Naive thymus-derived CD4-positive, alpha-beta T cell (primary cell): ENCODE results near the gene KCTD1. TPM values are rescaled to one million over a fixed set of nuclear protein-coding genes. Genes with fewer than 3 reads are reported as not detected.

ENCODE experiments used
- ATAC-seq: fragments of 150-1000 bp; cut with Tn5 transposase; 2 replicates; pipeline ENCODE4 v1.10.0; 2021; ENCODE audit warnings: mild to moderate bottlenecking, moderate library complexity
- CTCF ChIA-PET: fragments of 350-600 bp; sonication (Branson Sonifier 250); formaldehyde crosslinking; loops from one replicate; lab custom pipeline; 2021; ENCODE audit warnings: antibody characterized with exemption; lab: Charles Lee
- POLR2A ChIA-PET: fragments of 350-600 bp; sonication (Branson Sonifier 250); formaldehyde crosslinking; loops from one replicate; lab custom pipeline; 2021; ENCODE audit warnings: antibody characterized with exemption, inconsistent platforms; lab: Charles Lee
- DNase-seq, 9 donors: peaks; one replicate each; pipeline versions ENCODE4 v3.0.0 to v3.0.0-alpha.2; 2020 to 2022; ENCODE audit warnings: mixed read lengths in 1 of 9
- H3K27ac ChIP-seq: one replicate; pipeline ENCODE4 v1.7.0; 2013; ENCODE audit warnings: mild to moderate bottlenecking, low read depth, low read length, moderate library complexity
- H3K27me3 ChIP-seq, 2 donors: one replicate each; pipeline ENCODE4 v1.7.0; 2013; ENCODE audit warnings: low read length in 2 of 2, mild to moderate bottlenecking in 2 of 2, moderate library complexity in 2 of 2; ENCODE audit not compliant: control insufficient read depth in 2 of 2, insufficient read depth in 2 of 2
- H3K36me3 ChIP-seq, 3 experiments: 1 replicate in 2 of 3; 2 replicates in 1 of 3; pipeline ENCODE4 v1.7.0; 2013; ENCODE audit warnings: low read length in 3 of 3, mild to moderate bottlenecking in 3 of 3, moderate library complexity in 1 of 3; ENCODE audit not compliant: insufficient read depth in 3 of 3, control insufficient read depth in 2 of 3
- H3K4me1 ChIP-seq, 2 donors: one replicate each; pipeline ENCODE4 v1.7.0; 2013; ENCODE audit warnings: low read length in 2 of 2, mild to moderate bottlenecking in 2 of 2, moderate library complexity in 1 of 2; ENCODE audit not compliant: control insufficient read depth in 2 of 2, insufficient read depth in 2 of 2
- H3K4me3 ChIP-seq: 2 replicates; pipeline ENCODE4 v1.7.0; 2013; ENCODE audit warnings: mild to moderate bottlenecking, low read length
- H3K9me3 ChIP-seq, 3 experiments: 1 replicate in 2 of 3; 2 replicates in 1 of 3; pipeline ENCODE4 v1.7.0; 2013; ENCODE audit warnings: low read length in 3 of 3; ENCODE audit not compliant: control insufficient read depth in 2 of 3
- H3K27ac Mint-ChIP-seq, 9 donors: one replicate each; pipeline ENCODE4 v1.8.0; 2020 to 2022; ENCODE audit warnings: mixed read lengths in 9 of 9, mild to moderate bottlenecking in 8 of 9, moderate library complexity in 5 of 9, inconsistent platforms in 2 of 9
- H3K27me3 Mint-ChIP-seq, 5 donors: one replicate each; pipeline ENCODE4 v1.8.0; 2021 to 2022; ENCODE audit warnings: mixed read lengths in 5 of 5, mild to moderate bottlenecking in 1 of 5
- H3K36me3 Mint-ChIP-seq, 5 donors: one replicate each; pipeline ENCODE4 v1.8.0; 2020 to 2022; ENCODE audit warnings: mixed read lengths in 5 of 5, mild to moderate bottlenecking in 3 of 5, inconsistent platforms in 1 of 5
- H3K4me1 Mint-ChIP-seq, 7 donors: one replicate each; pipeline ENCODE4 v1.8.0; 2020 to 2022; ENCODE audit warnings: mixed read lengths in 7 of 7, mild to moderate bottlenecking in 3 of 7, inconsistent platforms in 1 of 7
- H3K4me3 Mint-ChIP-seq, 10 donors: one replicate each; pipeline ENCODE4 v1.8.0; 2020 to 2022; ENCODE audit warnings: mild to moderate bottlenecking in 10 of 10, mixed read lengths in 10 of 10, moderate library complexity in 6 of 10, inconsistent platforms in 2 of 10
- H3K9me3 Mint-ChIP-seq, 11 donors: one replicate each; pipeline ENCODE4 v1.8.0; 2020 to 2022; ENCODE audit warnings: mixed read lengths in 11 of 11, mild to moderate bottlenecking in 4 of 11, inconsistent platforms in 1 of 11, moderate library complexity in 1 of 11
- intact Hi-C, 2 donors: fragments of 100-400 bp; cut with micrococcal nuclease; formaldehyde crosslinking; loops; one replicate each; pipeline ENCODE4 v1.15.1; 2023
- polyA plus RNA-seq, 2 donors: library from polyadenylated mRNA; unstranded; fragments of 300-500 nt; fragmentation: Illumina TruSeq; gene quantifications; one replicate each; pipeline ENCODE4 v1.2.3, GENCODE V29; 2021
- total RNA-seq, 6 experiments: library from RNA in 5 of 6; stranded (reverse) in 5 of 6; gene quantifications; 1 replicate in 5 of 6; 2 replicates in 1 of 6; pipeline ENCODE4 v1.2.3 and lab custom pipeline; 2021 to 2026

KCTD1 gene
- total and polyA plus RNA-seq, 7 experiments from 2014 or later: 0.19 to 4.5 (median 2.4) TPM

- no peak overlapping the region for H3K27ac Mint-ChIP-seq
- no peak for ATAC-seq
- no peak for DNase-seq
- H3K36me3 ChIP-seq: no peaks in the 10 kb centered on the region
- peaks cover 0 to 11% (median 0%) of the 10 kb centered on the region in 5 donors for H3K36me3 Mint-ChIP-seq
- no peaks in the 10 kb centered on the region for H3K9me3 ChIP-seq
- no peak overlapping the region for H3K4me3 Mint-ChIP-seq
- CTCF ChIA-PET: no interaction called here
- H3K9me3 Mint-ChIP-seq: no peaks in the 10 kb centered on the region
- H3K27ac ChIP-seq: no peak overlapping the region
- intact Hi-C loops: no loop called here
- POLR2A ChIA-PET: no interaction called here
- no peak overlapping the region for H3K4me3 ChIP-seq
- H3K4me1 Mint-ChIP-seq: peaks cover 0 to under 1% (median 0%) of the 10 kb centered on the region in 7 donors
- peaks cover 0 to 11% (median 6%) of the 10 kb centered on the region in 5 donors for H3K27me3 Mint-ChIP-seq
- H3K4me1 ChIP-seq: no peaks in the 10 kb centered on the region
- no peaks in the 10 kb centered on the region for H3K27me3 ChIP-seq
These were observed 94.9 kb downstream of the KCTD1 start for GRCh38 chr18:26453386-26453901.

- H3K4me3 ChIP-seq: no peak overlapping the region
- no peaks in the 10 kb centered on the region for H3K9me3 ChIP-seq
- H3K9me3 Mint-ChIP-seq: peaks cover 0 to 2% (median 0%) of the 10 kb centered on the region in 11 donors
- no peak for DNase-seq
- H3K4me3 Mint-ChIP-seq: no peak overlapping the region
- H3K27me3 Mint-ChIP-seq: peaks cover 6 to 27% (median 17%) of the 10 kb centered on the region in 5 donors
- H3K27ac ChIP-seq: no peak overlapping the region
- H3K27me3 ChIP-seq: no peaks in the 10 kb centered on the region
- intact Hi-C loops: no loop called here
- ChIA-PET POLR2A (no interaction called here), CTCF (no interaction called here)
- H3K36me3 Mint-ChIP-seq: peaks cover 0 to 9% (median 0%) of the 10 kb centered on the region in 5 donors
- H3K4me1 Mint-ChIP-seq: no peaks in the 10 kb centered on the region
- no peak overlapping the region for H3K27ac Mint-ChIP-seq
- H3K4me1 ChIP-seq: no peaks in the 10 kb centered on the region
- H3K36me3 ChIP-seq: no peaks in the 10 kb centered on the region
- no peak for ATAC-seq
These were observed 97.2 kb downstream of the KCTD1 start for GRCh38 chr18:26450989-26451682.

GRCh38 chr18:26448714-26449159 is 99.6 kb downstream of the KCTD1 start:
- Mint-ChIP-seq H3K27me3 (peaks cover 18 to 35% (median 29%) of the 10 kb centered on the region in 5 donors), H3K27ac (no peak overlapping the region), H3K9me3 (peaks cover 0 to 5% (median 0%) of the 10 kb centered on the region in 11 donors), H3K4me1 (no peaks in the 10 kb centered on the region), H3K4me3 (no peak overlapping the region), H3K36me3 (peaks cover 0 to 3% (median 0%) of the 10 kb centered on the region in 5 donors)
- POLR2A ChIA-PET: no interaction called here
- ATAC-seq (no peak), DNase-seq (no peak)
- no peaks in the 10 kb centered on the region for H3K4me1 ChIP-seq
- intact Hi-C loops: no loop called here
- no peak overlapping the region for H3K27ac ChIP-seq
- CTCF ChIA-PET: interaction anchor here (0.6 kb wide), 1 partner anchor 369 kb away, joined by 6 read pairs; no protein-coding TSS in a partner anchor
- H3K9me3 ChIP-seq: no peaks in the 10 kb centered on the region
- no peak overlapping the region for H3K4me3 ChIP-seq
- H3K36me3 ChIP-seq: no peaks in the 10 kb centered on the region
- H3K27me3 ChIP-seq: peaks cover 0 to 2% of the 10 kb centered on the region in 2 donors

- Histone ChIP-seq H3K36me3 (no peaks in the 10 kb centered on the region), H3K4me1 (no peaks in the 10 kb centered on the region), H3K27ac (no peak overlapping the region), H3K4me3 (no peak overlapping the region), H3K9me3 (no peaks in the 10 kb centered on the region), H3K27me3 (peaks cover 0 to 2% of the 10 kb centered on the region in 2 donors)
- Mint-ChIP-seq H3K36me3 (peaks cover 0 to 3% (median 0%) of the 10 kb centered on the region in 5 donors), H3K4me3 (no peak overlapping the region), H3K27me3 (peaks cover 22 to 38% (median 28%) of the 10 kb centered on the region in 5 donors), H3K9me3 (peaks cover 0 to 5% (median 0%) of the 10 kb centered on the region in 11 donors), H3K4me1 (no peaks in the 10 kb centered on the region), H3K27ac (no peak overlapping the region)
- POLR2A ChIA-PET: no interaction called here
- ATAC-seq (no peak), DNase-seq (no peak)
- CTCF ChIA-PET: no interaction called here
- intact Hi-C loops: no loop called here
These were observed 104.5 kb downstream of the KCTD1 start for GRCh38 chr18:26443853-26444252.

GRCh38 chr18:26442126-26442525 is 106.2 kb downstream of the KCTD1 start:
- ATAC-seq (no peak), DNase-seq (no peak)
- no peak overlapping the region for H3K4me3 ChIP-seq
- H3K9me3 Mint-ChIP-seq: peaks cover 0 to 5% (median 0%) of the 10 kb centered on the region in 11 donors
- H3K27me3 Mint-ChIP-seq: peaks cover 20 to 33% (median 24%) of the 10 kb centered on the region in 5 donors
- H3K4me1 ChIP-seq: no peaks in the 10 kb centered on the region
- no peaks in the 10 kb centered on the region for H3K36me3 ChIP-seq
- no peak overlapping the region for H3K4me3 Mint-ChIP-seq
- ChIA-PET POLR2A (no interaction called here), CTCF (no interaction called here)
- H3K27ac Mint-ChIP-seq: no peak overlapping the region
- peaks cover 0 to 2% of the 10 kb centered on the region in 2 donors for H3K27me3 ChIP-seq
- H3K36me3 Mint-ChIP-seq: peaks cover 0 to 3% (median 0%) of the 10 kb centered on the region in 5 donors
- intact Hi-C loops: no loop called here
- H3K9me3 ChIP-seq: no peaks in the 10 kb centered on the region
- no peak overlapping the region for H3K27ac ChIP-seq
- peaks cover 0 to 1% (median 0%) of the 10 kb centered on the region in 7 donors for H3K4me1 Mint-ChIP-seq

GRCh38 chr18:26440644-26441043 is 107.7 kb downstream of the KCTD1 start:
- Histone ChIP-seq H3K4me3 (no peak overlapping the region), H3K36me3 (no peaks in the 10 kb centered on the region), H3K27me3 (peaks cover 0 to 2% of the 10 kb centered on the region in 2 donors), H3K9me3 (no peaks in the 10 kb centered on the region), H3K27ac (no peak overlapping the region), H3K4me1 (no peaks in the 10 kb centered on the region)
- DNase-seq (no peak), ATAC-seq (no peak)
- H3K4me1 Mint-ChIP-seq: peaks cover 0 to 2% (median 0%) of the 10 kb centered on the region in 7 donors
- peaks cover 0 to 5% (median 0%) of the 10 kb centered on the region in 11 donors for H3K9me3 Mint-ChIP-seq
- H3K4me3 Mint-ChIP-seq: no peak overlapping the region
- intact Hi-C loops: no loop called here
- H3K27ac Mint-ChIP-seq: no peak overlapping the region
- H3K27me3 Mint-ChIP-seq: peaks cover 12 to 36% (median 25%) of the 10 kb centered on the region in 5 donors
- ChIA-PET POLR2A (no interaction called here), CTCF (no interaction called here)
- no peaks in the 10 kb centered on the region for H3K36me3 Mint-ChIP-seq
